ENCODE measurements around the gene CDH15.

The CDH15 gene

GRCh38 chr16:89174877-89175276 is 3.3 kb downstream of the CDH15 start:
- peaks cover 10% of the 10 kb centered on the region for H3K27me3 ChIP-seq (ENCODE audit: insufficient read depth, poor library complexity, severe bottlenecking)
- no peaks in the 10 kb centered on the region for H3K36me3 ChIP-seq (ENCODE audit: low read depth)
- no peak overlapping the region for H3K27ac ChIP-seq (ENCODE audit: poor library complexity, severe bottlenecking)
- TF ChIP-seq CTCF (IDR thresholded peaks at IDR 0.05; ENCODE audit: poor library complexity, severe bottlenecking): no peak
- H3K9me3 ChIP-seq (ENCODE audit: severe bottlenecking): no peaks in the 10 kb centered on the region
- no peaks in the 10 kb centered on the region for H3K4me1 ChIP-seq (ENCODE audit: insufficient read depth, poor library complexity, severe bottlenecking)
- H3K4me3 ChIP-seq (ENCODE audit: severe bottlenecking): no peak overlapping the region
- ATAC-seq (ENCODE audit: low read depth) (no peak), DNase-seq (ENCODE audit: low spot score) (no peak)

- ATAC-seq (ENCODE audit: low read depth) (no peak), DNase-seq (ENCODE audit: low spot score) (no peak)
- TF ChIP-seq CTCF (IDR thresholded peaks at IDR 0.05; ENCODE audit: poor library complexity, severe bottlenecking): no peak
- H3K27ac ChIP-seq (ENCODE audit: poor library complexity, severe bottlenecking): no peak overlapping the region
- H3K27me3 ChIP-seq (ENCODE audit: insufficient read depth, poor library complexity, severe bottlenecking): peaks cover 10% of the 10 kb centered on the region
- H3K9me3 ChIP-seq (ENCODE audit: severe bottlenecking): no peaks in the 10 kb centered on the region
- H3K4me3 ChIP-seq (ENCODE audit: severe bottlenecking): no peak overlapping the region
- H3K4me1 ChIP-seq (ENCODE audit: insufficient read depth, poor library complexity, severe bottlenecking): no peaks in the 10 kb centered on the region
- no peaks in the 10 kb centered on the region for H3K36me3 ChIP-seq (ENCODE audit: low read depth)
Measured at GRCh38 chr16:89175280-89176146, 4.0 kb downstream of the CDH15 start.

DNA sequence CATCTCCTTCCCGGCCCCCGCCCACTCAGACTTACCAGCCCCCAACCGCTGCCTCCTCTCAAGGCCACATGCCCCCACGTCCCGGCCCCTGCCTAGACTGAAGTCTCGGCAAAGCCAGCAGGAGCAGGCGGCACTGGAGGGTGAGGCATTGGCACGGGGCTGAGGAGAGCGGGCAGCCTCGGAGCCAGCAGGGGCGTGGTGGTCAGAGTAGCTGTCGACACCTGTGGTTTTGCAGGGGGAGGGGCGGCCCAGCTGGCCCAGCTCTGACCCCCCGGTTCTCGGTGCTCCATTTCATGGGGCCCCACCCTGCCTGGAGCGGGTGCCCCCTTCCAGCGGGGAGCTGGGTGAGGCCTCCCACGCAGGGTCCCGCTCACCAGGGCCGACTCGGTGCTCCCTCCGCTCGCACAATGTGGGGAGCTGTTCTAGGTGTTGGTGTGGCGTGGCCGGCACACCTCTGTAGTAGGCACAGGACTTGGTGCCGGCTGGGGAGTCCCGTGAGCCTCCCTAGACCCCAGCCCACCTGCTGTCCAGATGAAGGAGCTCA is 4.7 kb downstream of the CDH15 start:
- no peaks in the 10 kb centered on the region for H3K9me3 ChIP-seq (ENCODE audit: severe bottlenecking)
- no peak for TF ChIP-seq CTCF (IDR thresholded peaks at IDR 0.05; ENCODE audit: poor library complexity, severe bottlenecking)
- no peaks in the 10 kb centered on the region for H3K36me3 ChIP-seq (ENCODE audit: low read depth)
- DNase-seq (ENCODE audit: low spot score) (no peak), ATAC-seq (ENCODE audit: low read depth) (no peak)
- no peaks in the 10 kb centered on the region for H3K4me1 ChIP-seq (ENCODE audit: insufficient read depth, poor library complexity, severe bottlenecking)
- no peak overlapping the region for H3K27ac ChIP-seq (ENCODE audit: poor library complexity, severe bottlenecking)
- H3K27me3 ChIP-seq (ENCODE audit: insufficient read depth, poor library complexity, severe bottlenecking): peaks cover 10% of the 10 kb centered on the region
- no peak overlapping the region for H3K4me3 ChIP-seq (ENCODE audit: severe bottlenecking)

GRCh38 chr16:89176717-89177116 is 5.2 kb downstream of the CDH15 start:
- H3K36me3 ChIP-seq (ENCODE audit: low read depth): no peaks in the 10 kb centered on the region
- no peak overlapping the region for H3K27ac ChIP-seq (ENCODE audit: poor library complexity, severe bottlenecking)
- H3K9me3 ChIP-seq (ENCODE audit: severe bottlenecking): no peaks in the 10 kb centered on the region
- no peak overlapping the region for H3K4me3 ChIP-seq (ENCODE audit: severe bottlenecking)
- H3K4me1 ChIP-seq (ENCODE audit: insufficient read depth, poor library complexity, severe bottlenecking): no peaks in the 10 kb centered on the region
- peaks cover 10% of the 10 kb centered on the region for H3K27me3 ChIP-seq (ENCODE audit: insufficient read depth, poor library complexity, severe bottlenecking)
- no peak for TF ChIP-seq CTCF (IDR thresholded peaks at IDR 0.05; ENCODE audit: poor library complexity, severe bottlenecking)
- ATAC-seq (ENCODE audit: low read depth) (no peak), DNase-seq (ENCODE audit: low spot score) (no peak)

DNA sequence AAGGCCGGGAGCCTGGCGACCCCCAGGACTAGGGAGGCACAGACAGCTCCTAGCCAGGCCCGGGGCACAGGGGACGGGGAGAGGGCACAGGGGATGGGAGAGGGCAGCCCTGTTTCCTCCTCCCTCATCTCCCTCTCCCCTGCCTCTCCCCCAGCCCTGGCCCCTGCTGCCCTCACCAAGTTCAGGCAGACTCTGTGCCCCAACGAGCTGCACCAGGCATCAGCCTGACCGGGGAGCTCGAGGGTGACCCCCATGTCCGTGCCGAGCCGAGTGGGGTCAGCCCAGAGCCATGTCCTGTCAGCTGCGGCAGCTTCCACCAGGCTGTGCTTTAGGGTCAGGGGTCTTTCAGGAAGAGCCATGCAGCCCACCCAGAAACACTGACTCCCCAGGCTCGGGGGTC is 6.0 kb downstream of the CDH15 start:
- no peak for DNase-seq (ENCODE audit: low spot score)
- no peak overlapping the region for H3K4me3 ChIP-seq (ENCODE audit: severe bottlenecking)
- H3K9me3 ChIP-seq (ENCODE audit: severe bottlenecking): no peaks in the 10 kb centered on the region
- no peak for ATAC-seq (ENCODE audit: low read depth)
- peaks cover 5% of the 10 kb centered on the region for H3K27me3 ChIP-seq (ENCODE audit: insufficient read depth, poor library complexity, severe bottlenecking)
- no peak overlapping the region for H3K27ac ChIP-seq (ENCODE audit: poor library complexity, severe bottlenecking)
- no peaks in the 10 kb centered on the region for H3K4me1 ChIP-seq (ENCODE audit: insufficient read depth, poor library complexity, severe bottlenecking)
- no peak for TF ChIP-seq CTCF (IDR thresholded peaks at IDR 0.05; ENCODE audit: poor library complexity, severe bottlenecking)
- no peaks in the 10 kb centered on the region for H3K36me3 ChIP-seq (ENCODE audit: low read depth)

All from RWPE2 (cell line).